Cardiac muscle cell (in vitro differentiated cells and primary cell): Measurements from ENCODE around the gene NR4A3. TPM values are rescaled to one million over a fixed set of nuclear protein-coding genes. Genes with fewer than 3 reads are reported as not detected.
A peak's percentile ranks its signal among the peaks of the same experiment; 100 is the strongest.

ENCODE experiments used
- DNase-seq, 2 donors: peaks; one replicate each; pipeline versions ENCODE4 v3.0.0 to v3.0.0-alpha.2; 2010 to 2017; ENCODE audit warnings: low read depth in 1 of 2, low spot score in 1 of 2
- H3K27ac ChIP-seq: fragments of 200-600 bp; sonication (generic); 2 replicates; pipeline ENCODE4 v1.5.1; 2016
- H3K27me3 ChIP-seq: fragments of 200-600 bp; sonication (generic); 2 replicates; pipeline ENCODE4 v1.6.0; 2016; ENCODE audit warnings: control low read depth
- H3K36me3 ChIP-seq: fragments of 200-600 bp; sonication (generic); 2 replicates; pipeline ENCODE4 v1.5.1; 2016; ENCODE audit warnings: control low read depth
- H3K4me1 ChIP-seq: fragments of 200-600 bp; sonication (generic); 2 replicates; pipeline ENCODE4 v1.8.1; 2017; ENCODE audit warnings: low read depth, mild to moderate bottlenecking, mixed run types
- H3K4me3 ChIP-seq: fragments of 200-600 bp; sonication (generic); 2 replicates; pipeline ENCODE4 v1.5.1; 2016; ENCODE audit warnings: mild to moderate bottlenecking
- H3K9me3 ChIP-seq: fragments of 200-600 bp; sonication (generic); 2 replicates; pipeline ENCODE4 v1.5.1; 2017; ENCODE audit warnings: low read depth, mild to moderate bottlenecking, control low read depth
- polyA plus RNA-seq: library from polyadenylated mRNA; unstranded; fragments of >200 nt; fragmentation: Nextera tagmentation; extraction: Ambion mirVana; gene quantifications from 2 replicates; pipeline ENCODE4 v1.2.1, GENCODE V29; 2016
- total RNA-seq: library from RNA; depleted of rRNA; stranded (reverse); fragments of >200 nt; gene quantifications from 2 replicates; pipeline ENCODE4 v1.2.3, GENCODE V29; 2016
- TF ChIP-seq, protein P1 (sequence below): IDR thresholded peaks from 2 replicates; pipeline ENCODE4 v1.5.1; 2012; ENCODE audit warnings: low read depth, mild to moderate bottlenecking, low read length

NR4A3 gene
- total and polyA plus RNA-seq, 2 experiments from 2014 or later = 0.42 to 1.5 TPM

DNA sequence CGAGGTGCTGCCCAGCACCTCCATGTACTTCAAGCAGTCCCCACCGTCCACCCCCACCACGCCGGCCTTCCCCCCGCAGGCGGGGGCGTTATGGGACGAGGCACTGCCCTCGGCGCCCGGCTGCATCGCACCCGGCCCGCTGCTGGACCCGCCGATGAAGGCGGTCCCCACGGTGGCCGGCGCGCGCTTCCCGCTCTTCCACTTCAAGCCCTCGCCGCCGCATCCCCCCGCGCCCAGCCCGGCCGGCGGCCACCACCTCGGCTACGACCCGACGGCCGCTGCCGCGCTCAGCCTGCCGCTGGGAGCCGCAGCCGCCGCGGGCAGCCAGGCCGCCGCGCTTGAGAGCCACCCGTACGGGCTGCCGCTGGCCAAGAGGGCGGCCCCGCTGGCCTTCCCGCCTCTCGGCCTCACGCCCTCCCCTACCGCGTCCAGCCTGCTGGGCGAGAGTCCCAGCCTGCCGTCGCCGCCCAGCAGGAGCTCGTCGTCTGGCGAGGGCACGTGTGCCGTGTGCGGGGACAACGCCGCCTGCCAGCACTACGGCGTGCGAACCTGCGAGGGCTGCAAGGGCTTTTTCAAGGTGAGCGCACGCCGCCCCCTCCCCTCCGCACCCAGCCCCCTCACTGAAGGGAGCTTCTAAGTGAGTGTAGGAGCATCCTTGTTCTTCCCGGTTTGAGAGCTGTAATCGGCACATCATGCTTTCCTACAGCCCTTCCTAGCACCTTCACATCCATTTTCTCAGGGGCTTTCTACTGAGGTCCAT, 6.9 kb downstream of the NR4A3 start:
- DNase-seq = peak; percentile 20 to 50
- Histone ChIP-seq H3K4me1 (no peaks in the 10 kb centered on the region), H3K9me3 (no peaks in the 10 kb centered on the region), H3K27ac (no peak overlapping the region), H3K27me3 (peaks cover 90% of the 10 kb centered on the region), H3K4me3 (no peak overlapping the region), H3K36me3 (no peaks in the 10 kb centered on the region)
- TF ChIP-seq, protein P1, sequence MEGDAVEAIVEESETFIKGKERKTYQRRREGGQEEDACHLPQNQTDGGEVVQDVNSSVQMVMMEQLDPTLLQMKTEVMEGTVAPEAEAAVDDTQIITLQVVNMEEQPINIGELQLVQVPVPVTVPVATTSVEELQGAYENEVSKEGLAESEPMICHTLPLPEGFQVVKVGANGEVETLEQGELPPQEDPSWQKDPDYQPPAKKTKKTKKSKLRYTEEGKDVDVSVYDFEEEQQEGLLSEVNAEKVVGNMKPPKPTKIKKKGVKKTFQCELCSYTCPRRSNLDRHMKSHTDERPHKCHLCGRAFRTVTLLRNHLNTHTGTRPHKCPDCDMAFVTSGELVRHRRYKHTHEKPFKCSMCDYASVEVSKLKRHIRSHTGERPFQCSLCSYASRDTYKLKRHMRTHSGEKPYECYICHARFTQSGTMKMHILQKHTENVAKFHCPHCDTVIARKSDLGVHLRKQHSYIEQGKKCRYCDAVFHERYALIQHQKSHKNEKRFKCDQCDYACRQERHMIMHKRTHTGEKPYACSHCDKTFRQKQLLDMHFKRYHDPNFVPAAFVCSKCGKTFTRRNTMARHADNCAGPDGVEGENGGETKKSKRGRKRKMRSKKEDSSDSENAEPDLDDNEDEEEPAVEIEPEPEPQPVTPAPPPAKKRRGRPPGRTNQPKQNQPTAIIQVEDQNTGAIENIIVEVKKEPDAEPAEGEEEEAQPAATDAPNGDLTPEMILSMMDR = no peak

DNA sequence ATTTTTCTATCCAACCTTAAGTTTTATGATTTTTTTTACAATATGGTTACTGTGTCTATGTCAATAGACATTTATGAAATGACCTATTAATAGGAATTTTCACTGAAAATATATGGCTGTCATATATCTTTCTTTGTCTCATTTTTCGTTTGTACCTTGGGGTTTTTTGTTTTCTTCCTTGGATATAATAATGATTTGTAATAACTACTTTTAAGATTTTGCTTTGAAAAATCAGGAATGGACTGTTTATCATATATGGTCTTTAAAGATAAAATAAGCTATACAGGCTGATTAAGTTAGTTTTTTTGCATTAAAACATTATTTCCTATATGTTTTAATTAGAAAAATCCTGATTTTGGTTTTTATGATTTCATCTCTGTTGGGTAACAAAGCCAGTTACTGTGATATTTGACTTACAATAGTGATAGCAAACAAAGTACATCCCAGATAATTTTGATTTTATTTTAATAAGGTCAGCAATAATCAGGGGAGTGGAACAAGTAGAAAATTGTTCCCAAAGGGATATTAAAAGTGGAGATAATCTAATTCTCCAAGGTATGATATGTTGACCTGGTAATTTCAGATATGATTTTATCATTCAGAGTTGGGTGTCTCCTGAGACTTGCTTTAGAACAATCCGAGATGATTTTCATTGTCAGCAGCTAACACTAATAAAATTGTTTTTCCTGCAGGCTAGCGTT, 10.3 kb downstream of the NR4A3 start:
- no peaks in the 10 kb centered on the region for H3K9me3 ChIP-seq
- DNase-seq = no peak
- no peak overlapping the region for H3K27ac ChIP-seq
- H3K4me1 ChIP-seq = no peaks in the 10 kb centered on the region
- H3K36me3 ChIP-seq = no peaks in the 10 kb centered on the region
- TF ChIP-seq, protein P1 = no peak
- H3K4me3 ChIP-seq = no peak overlapping the region
- peaks cover 55% of the 10 kb centered on the region for H3K27me3 ChIP-seq

DNA sequence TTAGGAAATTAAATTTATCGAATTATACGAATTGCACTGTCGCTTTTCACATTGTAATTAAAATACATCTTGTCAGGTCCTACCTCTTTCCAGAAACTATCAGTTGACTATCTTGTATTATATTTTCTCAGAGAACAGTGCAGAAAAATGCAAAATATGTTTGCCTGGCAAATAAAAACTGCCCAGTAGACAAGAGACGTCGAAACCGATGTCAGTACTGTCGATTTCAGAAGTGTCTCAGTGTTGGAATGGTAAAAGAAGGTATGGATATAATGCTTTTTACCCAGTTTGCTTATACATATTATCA, 10.8 kb downstream of the NR4A3 start:
- TF ChIP-seq, protein P1 = no peak
- Histone ChIP-seq H3K9me3 (no peaks in the 10 kb centered on the region), H3K36me3 (no peaks in the 10 kb centered on the region), H3K27me3 (peaks cover 50% of the 10 kb centered on the region), H3K4me1 (no peaks in the 10 kb centered on the region), H3K27ac (no peak overlapping the region), H3K4me3 (no peak overlapping the region)
- DNase-seq = no peak

GRCh38 chr9:99833735-99834134, 12.1 kb downstream of the NR4A3 start:
- Histone ChIP-seq H3K4me3 (no peak overlapping the region), H3K27me3 (peaks cover 38% of the 10 kb centered on the region), H3K4me1 (no peaks in the 10 kb centered on the region), H3K36me3 (no peaks in the 10 kb centered on the region), H3K9me3 (no peaks in the 10 kb centered on the region), H3K27ac (no peak overlapping the region)
- no peak for DNase-seq
- TF ChIP-seq, protein P1 = no peak

DNA sequence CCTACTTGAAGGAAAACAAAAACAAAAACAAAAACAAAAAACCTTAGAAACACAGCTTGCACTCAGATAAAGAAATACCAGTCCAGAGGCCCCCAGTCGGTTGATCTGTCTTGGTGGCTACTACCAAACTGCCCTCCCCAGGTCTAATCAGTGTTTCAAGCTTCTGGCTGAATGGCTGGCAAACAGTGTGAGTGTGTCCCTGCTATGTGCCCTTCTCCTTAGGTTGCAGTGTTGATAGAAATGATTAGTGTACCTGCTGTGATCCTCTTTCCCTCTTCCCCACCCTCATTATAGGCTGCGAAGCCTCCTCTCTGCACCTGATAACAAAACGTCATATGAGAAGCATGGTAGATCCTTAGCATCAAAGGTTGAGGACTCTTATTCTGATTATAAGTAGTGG, 12.8 kb downstream of the NR4A3 start:
- no peak overlapping the region for H3K4me3 ChIP-seq
- peaks cover 31% of the 10 kb centered on the region for H3K27me3 ChIP-seq
- H3K9me3 ChIP-seq = no peaks in the 10 kb centered on the region
- H3K4me1 ChIP-seq = no peaks in the 10 kb centered on the region
- TF ChIP-seq, protein P1 = no peak
- DNase-seq = no peak
- no peaks in the 10 kb centered on the region for H3K36me3 ChIP-seq
- H3K27ac ChIP-seq = no peak overlapping the region
